Progenitor cell of endocrine pancreas (in vitro differentiated cells): Measurements from ENCODE around the gene ADAM12. TPM values are rescaled to one million over a fixed set of nuclear protein-coding genes. Genes with fewer than 3 reads are reported as not detected.
A peak's percentile ranks its signal among the peaks of the same experiment; 100 is the strongest.

Experiments used
- DNase-seq: peaks from one replicate; pipeline ENCODE4 v3.0.0; 2021; ENCODE audit warnings: low spot score; ENCODE audit not compliant: unreplicated experiment
- H3K27ac Mint-ChIP-seq: 2 replicates; pipeline ENCODE4 v1.8.0; 2021; ENCODE audit warnings: mild to moderate bottlenecking, moderate library complexity, mixed read lengths
- H3K27me3 Mint-ChIP-seq: 2 replicates; pipeline ENCODE4 v1.8.0; 2021; ENCODE audit warnings: mixed read lengths
- H3K36me3 Mint-ChIP-seq: 2 replicates; pipeline ENCODE4 v1.8.0; 2022; ENCODE audit warnings: mixed read lengths; ENCODE audit not compliant: insufficient read depth
- H3K4me1 Mint-ChIP-seq: 2 replicates; pipeline ENCODE4 v1.8.0; 2021; ENCODE audit warnings: low read depth, mixed read lengths
- H3K4me3 Mint-ChIP-seq: 2 replicates; pipeline ENCODE4 v1.8.0; 2021; ENCODE audit warnings: low read depth, mild to moderate bottlenecking, moderate library complexity, mixed read lengths
- H3K9me3 Mint-ChIP-seq: 2 replicates; pipeline ENCODE4 v1.8.0; 2021; ENCODE audit warnings: low read depth, mixed read lengths
- total RNA-seq: library from RNA; stranded (reverse); gene quantifications from 2 replicates; pipeline ENCODE4 v1.2.1, GENCODE V29; 2021
- TF ChIP-seq, protein P1 (sequence below): fragments of 200-600 bp; sonication (generic); IDR thresholded peaks from one replicate; pipeline ENCODE4 v1.5.0; 2021; ENCODE audit warnings: antibody characterized with exemption, mild to moderate bottlenecking; ENCODE audit not compliant: unreplicated experiment

The ADAM12 gene
- total RNA-seq, 1 donor from 2014 or later = 1.8 TPM

GRCh38 chr10:126087796-126088505 is 300.3 kb downstream of the ADAM12 start:
- H3K9me3 Mint-ChIP-seq = no peaks in the 10 kb centered on the region
- no peaks in the 10 kb centered on the region for H3K27me3 Mint-ChIP-seq
- no peak overlapping the region for H3K4me3 Mint-ChIP-seq
- peaks cover 6% of the 10 kb centered on the region for H3K4me1 Mint-ChIP-seq
- no peak for DNase-seq
- TF ChIP-seq, protein P1, sequence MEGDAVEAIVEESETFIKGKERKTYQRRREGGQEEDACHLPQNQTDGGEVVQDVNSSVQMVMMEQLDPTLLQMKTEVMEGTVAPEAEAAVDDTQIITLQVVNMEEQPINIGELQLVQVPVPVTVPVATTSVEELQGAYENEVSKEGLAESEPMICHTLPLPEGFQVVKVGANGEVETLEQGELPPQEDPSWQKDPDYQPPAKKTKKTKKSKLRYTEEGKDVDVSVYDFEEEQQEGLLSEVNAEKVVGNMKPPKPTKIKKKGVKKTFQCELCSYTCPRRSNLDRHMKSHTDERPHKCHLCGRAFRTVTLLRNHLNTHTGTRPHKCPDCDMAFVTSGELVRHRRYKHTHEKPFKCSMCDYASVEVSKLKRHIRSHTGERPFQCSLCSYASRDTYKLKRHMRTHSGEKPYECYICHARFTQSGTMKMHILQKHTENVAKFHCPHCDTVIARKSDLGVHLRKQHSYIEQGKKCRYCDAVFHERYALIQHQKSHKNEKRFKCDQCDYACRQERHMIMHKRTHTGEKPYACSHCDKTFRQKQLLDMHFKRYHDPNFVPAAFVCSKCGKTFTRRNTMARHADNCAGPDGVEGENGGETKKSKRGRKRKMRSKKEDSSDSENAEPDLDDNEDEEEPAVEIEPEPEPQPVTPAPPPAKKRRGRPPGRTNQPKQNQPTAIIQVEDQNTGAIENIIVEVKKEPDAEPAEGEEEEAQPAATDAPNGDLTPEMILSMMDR = no peak
- H3K27ac Mint-ChIP-seq = no peak overlapping the region
- no peaks in the 10 kb centered on the region for H3K36me3 Mint-ChIP-seq

GRCh38 chr10:126087153-126087680 is 301.1 kb downstream of the ADAM12 start:
- TF ChIP-seq, protein P1 = no peak
- no peaks in the 10 kb centered on the region for H3K9me3 Mint-ChIP-seq
- DNase-seq = no peak
- H3K27me3 Mint-ChIP-seq = no peaks in the 10 kb centered on the region
- peaks cover 6% of the 10 kb centered on the region for H3K4me1 Mint-ChIP-seq
- no peak overlapping the region for H3K4me3 Mint-ChIP-seq
- H3K27ac Mint-ChIP-seq = no peak overlapping the region
- H3K36me3 Mint-ChIP-seq = no peaks in the 10 kb centered on the region

DNA sequence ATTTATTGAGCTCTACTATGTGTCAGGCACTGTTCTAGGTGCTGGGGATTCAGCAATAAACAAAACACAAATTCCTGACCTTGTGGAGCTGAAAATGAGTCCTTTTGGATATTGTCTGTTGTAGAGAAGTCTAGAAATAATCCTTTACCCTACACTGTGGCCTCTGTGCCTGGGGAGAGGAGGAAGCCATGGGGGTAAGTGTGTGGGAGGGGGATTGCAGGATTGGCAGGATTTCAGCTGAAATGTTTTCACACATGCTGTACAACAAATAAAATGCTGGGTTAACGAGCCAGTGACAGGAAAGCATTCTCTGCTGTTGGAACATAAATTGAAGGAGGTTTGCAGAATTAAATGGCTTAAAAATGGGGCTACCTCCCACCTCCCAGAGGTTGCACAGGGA is 302.5 kb downstream of the ADAM12 start:
- Mint-ChIP-seq H3K27ac (no peak overlapping the region), H3K36me3 (no peaks in the 10 kb centered on the region), H3K4me3 (no peak overlapping the region), H3K9me3 (no peaks in the 10 kb centered on the region), H3K4me1 (peaks cover 20% of the 10 kb centered on the region), H3K27me3 (no peaks in the 10 kb centered on the region)
- TF ChIP-seq, protein P1 = no peak
- DNase-seq = no peak

- H3K4me1 Mint-ChIP-seq = peaks cover 30% of the 10 kb centered on the region
- H3K27me3 Mint-ChIP-seq = no peaks in the 10 kb centered on the region
- H3K4me3 Mint-ChIP-seq = no peak overlapping the region
- no peaks in the 10 kb centered on the region for H3K36me3 Mint-ChIP-seq
- H3K9me3 Mint-ChIP-seq = no peaks in the 10 kb centered on the region
- DNase-seq = no peak
- TF ChIP-seq, protein P1 = no peak
- H3K27ac Mint-ChIP-seq = peak overlapping the region; percentile 51
These were observed 303.9 kb downstream of the ADAM12 start for GRCh38 chr10:126084369-126084768.

- Mint-ChIP-seq H3K27ac (no peak overlapping the region), H3K27me3 (no peaks in the 10 kb centered on the region), H3K4me3 (no peak overlapping the region), H3K9me3 (no peaks in the 10 kb centered on the region), H3K36me3 (no peaks in the 10 kb centered on the region), H3K4me1 (peaks cover 32% of the 10 kb centered on the region)
- no peak for DNase-seq
- TF ChIP-seq, protein P1 = no peak
These were observed 305.3 kb downstream of the ADAM12 start for GRCh38 chr10:126083009-126083408.
